B cell (primary cell): ENCODE data around the gene DAZAP1. TPM values are rescaled to one million over a fixed set of nuclear protein-coding genes. Genes with fewer than 3 reads are reported as not detected.
A peak's percentile ranks its signal among the peaks of the same experiment; 100 is the strongest.

Source experiments
- ATAC-seq: fragments of 200-7000 bp; cut with Tn5 transposase; one replicate; pipeline ENCODE4 v1.10.0; 2021; ENCODE audit warnings: low read depth, mild to moderate bottlenecking, moderate number of reproducible peaks, moderate library complexity
- CTCF ChIA-PET: fragments of 350-600 bp; sonication (Branson Sonifier 250); formaldehyde crosslinking; loops from one replicate; lab custom pipeline; 2021; ENCODE audit warnings: antibody characterized with exemption, inconsistent platforms; lab: Charles Lee
- POLR2A ChIA-PET: fragments of 350-600 bp; sonication (Branson Sonifier 250); formaldehyde crosslinking; loops from one replicate; lab custom pipeline; 2021; ENCODE audit warnings: antibody characterized with exemption; lab: Charles Lee
- DNase-seq: peaks from one replicate; pipeline ENCODE4 v3.0.0; 2013
- H2AFZ ChIP-seq: 2 replicates; pipeline ENCODE4 v1.6.1; 2012; ENCODE audit warnings: mild to moderate bottlenecking, low read depth, low read length; ENCODE audit not compliant: insufficient read depth, poor library complexity, severe bottlenecking
- H3K27ac ChIP-seq, 2 donors: 1 replicate in 1 of 2; 2 replicates in 1 of 2; pipeline ENCODE4 v1.5.1; 2012 to 2013; ENCODE audit warnings: low read length in 2 of 2, mild to moderate bottlenecking in 2 of 2, moderate library complexity in 1 of 2
- H3K27me3 ChIP-seq, 4 experiments: fragments of 200-600 bp in 1 of 4; sonication (generic) in 1 of 4; replicated peaks in 1 of 4; 1 replicate in 2 of 4; 2 replicates in 2 of 4; pipeline versions ENCODE4 v1.6.1 to v1.7.0; 2013 to 2016; ENCODE audit warnings: low read length in 3 of 4, mild to moderate bottlenecking in 2 of 4, mixed read lengths in 1 of 4, moderate library complexity in 1 of 4; ENCODE audit not compliant: insufficient read depth in 4 of 4, control insufficient read depth in 3 of 4; ENCODE audit errors: control extremely low read depth in 1 of 4
- H3K36me3 ChIP-seq, 2 experiments: replicated peaks in 1 of 2; 1 replicate in 1 of 2; 2 replicates in 1 of 2; pipeline versions ENCODE4 v1.6.1 to v1.7.1; 2013; ENCODE audit warnings: low read length in 1 of 2; ENCODE audit not compliant: insufficient read depth in 2 of 2, control insufficient read depth in 1 of 2; ENCODE audit errors: control extremely low read depth in 1 of 2, extremely low read depth in 1 of 2
- H3K4me1 ChIP-seq, 2 donors: fragments of 200-600 bp in 1 of 2; sonication (generic) in 1 of 2; 1 replicate in 1 of 2; 2 replicates in 1 of 2; pipeline versions ENCODE4 v1.5.1 to v1.6.1; 2013 to 2017; ENCODE audit warnings: low read length in 2 of 2; ENCODE audit not compliant: control insufficient read depth in 2 of 2, insufficient read depth in 2 of 2
- H3K4me2 ChIP-seq: replicated peaks from 2 replicates; pipeline ENCODE3; 2012; ENCODE audit warnings: mild to moderate bottlenecking, low read depth, low read length; ENCODE audit not compliant: poor library complexity, severe bottlenecking
- H3K4me3 ChIP-seq, 5 experiments: fragments of 200-600 bp in 1 of 5; sonication (generic) in 1 of 5; 1 replicate in 3 of 5; 2 replicates in 2 of 5; pipeline versions ENCODE4 v1.5.1 to v1.7.0; 2011 to 2016; ENCODE audit warnings: low read length in 4 of 5, mild to moderate bottlenecking in 4 of 5, low read depth in 2 of 5, control low read depth in 1 of 5, moderate library complexity in 1 of 5; ENCODE audit not compliant: insufficient read depth in 1 of 5; ENCODE audit errors: control extremely low read depth in 1 of 5, extremely low read depth in 1 of 5
- H3K79me2 ChIP-seq: fragments of 200-600 bp; sonication (generic); one replicate; pipeline ENCODE4 v1.6.0; 2016; ENCODE audit warnings: low read length; ENCODE audit not compliant: control insufficient read depth, insufficient read depth
- H3K9ac ChIP-seq: fragments of 200-600 bp; sonication (generic); 2 replicates; pipeline ENCODE4 v1.6.1; 2017; ENCODE audit warnings: mild to moderate bottlenecking, low read length, moderate library complexity
- H3K9me3 ChIP-seq, 3 donors: one replicate each; pipeline versions ENCODE4 v1.6.1 to v1.7.1; 2013; ENCODE audit warnings: low read length in 2 of 3; ENCODE audit not compliant: control insufficient read depth in 2 of 3, insufficient read depth in 1 of 3; ENCODE audit errors: control extremely low read depth in 1 of 3
- H4K20me1 ChIP-seq: 2 replicates; pipeline ENCODE4 v1.6.0; 2012; ENCODE audit warnings: mild to moderate bottlenecking, low read length; ENCODE audit not compliant: insufficient read depth, control insufficient read depth, poor library complexity, severe bottlenecking
- H3K27ac Mint-ChIP-seq: one replicate; pipeline ENCODE4 v1.8.0; 2021; ENCODE audit warnings: mixed read lengths
- H3K27me3 Mint-ChIP-seq: one replicate; pipeline ENCODE4 v1.8.0; 2021; ENCODE audit warnings: mixed read lengths
- H3K4me1 Mint-ChIP-seq: one replicate; pipeline ENCODE4 v1.8.0; 2021; ENCODE audit warnings: mixed read lengths
- H3K4me3 Mint-ChIP-seq: one replicate; pipeline ENCODE4 v1.8.0; 2021; ENCODE audit warnings: mixed read lengths
- H3K9me3 Mint-ChIP-seq: one replicate; pipeline ENCODE4 v1.8.0; 2022; ENCODE audit warnings: mixed read lengths; ENCODE audit not compliant: insufficient read depth
- EZH2 ChIP-seq: IDR thresholded peaks from 2 replicates; pipeline ENCODE4 v1.6.1; 2012; ENCODE audit warnings: borderline replicate concordance, low read depth, mild to moderate bottlenecking, moderate library complexity, low read length; ENCODE audit not compliant: insufficient read depth, poor library complexity, severe bottlenecking
- WGBS: methylation state at CpG from one replicate; pipeline ENCODE4 v1.1.5; 2013; ENCODE audit warnings: missing lambda C conversion rate; ENCODE audit not compliant: insufficient coverage; 5-methylcytosine and 5-hydroxymethylcytosine counted together
- intact Hi-C: fragments of 100-400 bp; cut with micrococcal nuclease; formaldehyde crosslinking; loops from one replicate; pipeline ENCODE4 v1.10.0; 2022
- polyA plus RNA-seq: library from polyadenylated mRNA; depleted of rRNA; stranded (reverse); fragments of >200 nt; gene quantifications from 2 replicates; pipeline ENCODE4 v1.2.3, GENCODE V29; 2012
- total RNA-seq, 2 donors: library from RNA; stranded (reverse); fragments of 120-200 nt in 1 of 2; gene quantifications; 1 replicate in 1 of 2; 2 replicates in 1 of 2; pipeline versions ENCODE4 v1.2.3 to v1.2.4, GENCODE V29; 2013 to 2022
- TF ChIP-seq, protein P1 (sequence below): fragments of 200-600 bp; IDR thresholded peaks from one replicate; pipeline ENCODE4 v1.8.0; 2022; ENCODE audit warnings: antibody characterized with exemption, mild to moderate bottlenecking

DAZAP1 gene
- total and polyA plus RNA-seq, 2 donors (not counting 1 experiment from before 2014, with no cell fraction given): 54.8 to 125 TPM

- H3K9ac ChIP-seq: peak overlapping the region; percentile 66
- Mint-ChIP-seq H3K27me3 (peaks cover 3% of the 10 kb centered on the region), H3K27ac (peak overlapping the region; percentile 63), H3K4me3 (peak overlapping the region; percentile 80), H3K4me1 (peaks cover 20% of the 10 kb centered on the region), H3K9me3 (no peaks in the 10 kb centered on the region)
- intact Hi-C loops: loop anchor here (2.0 kb wide), 1 partner anchor 20 kb away; the partner anchor contains the start of genes PCSK4 and REEP6
- H3K9me3 ChIP-seq: peaks cover 0 to 7% (median 0%) of the 10 kb centered on the region in 3 donors
- peak; percentile 75 for ATAC-seq
- WGBS: under 1% methylated on average over 67 of the region's 67 CpGs
- POLR2A ChIA-PET: interaction anchor here (0.7 to 1.5 kb wide), 3 partner anchors 16 to 26 kb away, joined by 4 to 5 read pairs (median 4); no protein-coding TSS in a partner anchor
- H3K36me3 ChIP-seq: no peaks in the 10 kb centered on the region
- peak overlapping the region; percentile 65 for H2AFZ ChIP-seq
- peaks cover 15% of the 10 kb centered on the region for H3K79me2 ChIP-seq
- H3K27me3 ChIP-seq: peaks cover 0 to 55% (median 18%) of the 10 kb centered on the region in 4 experiments
- peak overlapping the region in 4 of 5 experiments; percentile 32 to 55 (median 53) for H3K4me3 ChIP-seq
- CTCF ChIA-PET: interaction anchor here (2.3 kb wide), 1 partner anchor 26 kb away, joined by 11 read pairs; no protein-coding TSS in a partner anchor
- TF ChIP-seq, protein P1, sequence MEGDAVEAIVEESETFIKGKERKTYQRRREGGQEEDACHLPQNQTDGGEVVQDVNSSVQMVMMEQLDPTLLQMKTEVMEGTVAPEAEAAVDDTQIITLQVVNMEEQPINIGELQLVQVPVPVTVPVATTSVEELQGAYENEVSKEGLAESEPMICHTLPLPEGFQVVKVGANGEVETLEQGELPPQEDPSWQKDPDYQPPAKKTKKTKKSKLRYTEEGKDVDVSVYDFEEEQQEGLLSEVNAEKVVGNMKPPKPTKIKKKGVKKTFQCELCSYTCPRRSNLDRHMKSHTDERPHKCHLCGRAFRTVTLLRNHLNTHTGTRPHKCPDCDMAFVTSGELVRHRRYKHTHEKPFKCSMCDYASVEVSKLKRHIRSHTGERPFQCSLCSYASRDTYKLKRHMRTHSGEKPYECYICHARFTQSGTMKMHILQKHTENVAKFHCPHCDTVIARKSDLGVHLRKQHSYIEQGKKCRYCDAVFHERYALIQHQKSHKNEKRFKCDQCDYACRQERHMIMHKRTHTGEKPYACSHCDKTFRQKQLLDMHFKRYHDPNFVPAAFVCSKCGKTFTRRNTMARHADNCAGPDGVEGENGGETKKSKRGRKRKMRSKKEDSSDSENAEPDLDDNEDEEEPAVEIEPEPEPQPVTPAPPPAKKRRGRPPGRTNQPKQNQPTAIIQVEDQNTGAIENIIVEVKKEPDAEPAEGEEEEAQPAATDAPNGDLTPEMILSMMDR: no peak
- peak; percentile 1 for TF ChIP-seq EZH2
- peak overlapping the region; percentile 98 for H3K4me2 ChIP-seq
- H3K27ac ChIP-seq: no peak overlapping the region
- DNase-seq: peak; percentile 76
- peaks cover 54 to 63% of the 10 kb centered on the region in 2 donors for H3K4me1 ChIP-seq
- H4K20me1 ChIP-seq: peaks cover 93% of the 10 kb centered on the region
Observed at GRCh38 chr19:1470305-1471009, 63.1 kb downstream of the DAZAP1 start.
